GM12878 (cell line): ENCODE measurements around the gene RIF1. TPM values are rescaled to one million over a fixed set of nuclear protein-coding genes. Genes with fewer than 3 reads are reported as not detected.

Experiments
- ATAC-seq: fragments of 200-7000 bp; cut with Tn5 transposase; 3 replicates; pipeline ENCODE4 v1.9.1; 2020; ENCODE audit warnings: mild to moderate bottlenecking, moderate library complexity
- BruUV-seq: library from RNA; stranded (reverse); fragments of 400-500 nt; replicated peaks from 2 replicates; lab custom pipeline; 2021; lab: Mats Ljungman, UMichigan
- CTCF ChIA-PET: fragments of 300-600 bp; sonication (Branson Sonifier 250); formaldehyde crosslinking; extraction: SDS; loops from one replicate; lab custom pipeline; 2021; ENCODE audit warnings: inconsistent platforms; lab: Yijun Ruan, JAX
- POLR2A ChIA-PET: fragments of 350-600 bp; formaldehyde crosslinking; extraction: SDS; loops from one replicate; lab custom pipeline; 2021; ENCODE audit warnings: inconsistent platforms; lab: Charles Lee
- RAD21 ChIA-PET: fragments of 300-600 bp; sonication (Branson Sonifier 250); formaldehyde crosslinking; loops from one replicate; lab custom pipeline; 2023; ENCODE audit warnings: antibody characterized with exemption; ENCODE audit not compliant: unreplicated experiment; lab: Charles Lee
- SMC1A ChIA-PET: fragments of 300-600 bp; sonication (Branson Sonifier 250); formaldehyde crosslinking; loops from one replicate; lab custom pipeline; 2023; ENCODE audit not compliant: unreplicated experiment, uncharacterized antibody; lab: Charles Lee
- DNase-seq: peaks from one replicate; pipeline ENCODE4 v3.0.0-alpha.2; 2011; ENCODE audit warnings: low read depth, low spot score
- FAIRE-seq: peaks from 3 replicates; lab custom pipeline; 2011; peaks lifted over from hg19 to GRCh38; lab: Jason Lieb, UNC
- H2AFZ ChIP-seq: 2 replicates; pipeline ENCODE4 v1.6.0; 2011; ENCODE audit warnings: low read depth, low read length, control low read depth; ENCODE audit not compliant: control insufficient read depth
- H3K27ac ChIP-seq: 2 replicates; pipeline ENCODE4 v1.5.1; 2011; ENCODE audit warnings: control low read depth; ENCODE audit not compliant: control insufficient read depth, insufficient read depth
- H3K27me3 ChIP-seq, 2 experiments: replicated peaks in 1 of 2; 2 replicates each; pipeline versions ENCODE4 v1.6.0 to v1.6.1; 2011; ENCODE audit warnings: low read length in 1 of 2; ENCODE audit not compliant: control insufficient read depth in 2 of 2, insufficient read depth in 2 of 2
- H3K36me3 ChIP-seq, 2 experiments: 2 replicates each; pipeline ENCODE4 v1.5.1; 2011; ENCODE audit warnings: low read length in 1 of 2; ENCODE audit not compliant: control insufficient read depth in 2 of 2, insufficient read depth in 2 of 2
- H3K4me1 ChIP-seq: 2 replicates; pipeline ENCODE4 v1.6.1; 2011; ENCODE audit warnings: mild to moderate bottlenecking, low read length, moderate library complexity, mixed read lengths; ENCODE audit not compliant: control insufficient read depth, insufficient read depth
- H3K4me2 ChIP-seq: 2 replicates; pipeline ENCODE4 v1.6.0; 2011; ENCODE audit warnings: control low read depth; ENCODE audit not compliant: control insufficient read depth, insufficient read depth
- H3K4me3 ChIP-seq: fragments of 200-600 bp; sonication (generic); 2 replicates; pipeline ENCODE4 v1.5.1; 2016
- H3K79me2 ChIP-seq: 2 replicates; pipeline ENCODE4 v1.6.0; 2011; ENCODE audit warnings: low read length; ENCODE audit not compliant: control insufficient read depth, insufficient read depth
- H3K9ac ChIP-seq: 2 replicates; pipeline ENCODE4 v1.8.0; 2011; ENCODE audit warnings: low read length, control low read depth, mixed read lengths; ENCODE audit not compliant: control insufficient read depth, insufficient read depth
- H3K9me3 ChIP-seq: replicated peaks from 3 replicates; pipeline ENCODE4 v1.5.1; 2011; ENCODE audit warnings: mild to moderate bottlenecking, low read length; ENCODE audit not compliant: control insufficient read depth, insufficient read depth
- H4K20me1 ChIP-seq: 2 replicates; pipeline ENCODE4 v1.6.0; 2011; ENCODE audit not compliant: control insufficient read depth, insufficient read depth
- BCL11A ChIP-seq: IDR thresholded peaks from 2 replicates; pipeline ENCODE4 v1.6.1; 2011; ENCODE audit warnings: low read depth, low read length
- BCL3 ChIP-seq: IDR thresholded peaks from 2 replicates; pipeline ENCODE4 v1.6.1; 2011; ENCODE audit warnings: borderline replicate concordance, low read depth, mild to moderate bottlenecking, moderate library complexity, low read length; ENCODE audit not compliant: insufficient read depth, poor library complexity, severe bottlenecking
- BRCA1 ChIP-seq: IDR thresholded peaks from 2 replicates; pipeline ENCODE4 v1.6.1; 2011; ENCODE audit warnings: low read depth, low read length, improper control_type of control experiment
- CBFB ChIP-seq: IDR thresholded peaks from 2 replicates; pipeline ENCODE4 v1.6.1; 2016; ENCODE audit warnings: antibody characterized with exemption, low read depth
- CBX5 ChIP-seq: sonication (generic); IDR thresholded peaks from 2 replicates; pipeline ENCODE4 v1.6.1; 2016; ENCODE audit warnings: low read depth, moderate library complexity, mild to moderate bottlenecking, inconsistent platforms
- CREM ChIP-seq: IDR thresholded peaks from 2 replicates; pipeline ENCODE4 v1.6.1; 2014; ENCODE audit warnings: antibody characterized with exemption, low read depth
- E2F4 ChIP-seq: IDR thresholded peaks from 2 replicates; pipeline ENCODE4 v1.6.1; 2012; ENCODE audit warnings: low read depth, low read length, improper control_type of control experiment
- E4F1 ChIP-seq: fragments of 450-650 bp; IDR thresholded peaks from 2 replicates; pipeline ENCODE4 v1.6.1; 2018; ENCODE audit warnings: borderline replicate concordance, mild to moderate bottlenecking; ENCODE audit not compliant: partially characterized antibody
- ELK1 ChIP-seq: IDR thresholded peaks from 2 replicates; pipeline ENCODE4 v1.6.1; 2012; ENCODE audit warnings: low read depth, low read length, improper control_type of control experiment
- ESRRA ChIP-seq: IDR thresholded peaks from 2 replicates; pipeline ENCODE4 v1.6.1; 2012; ENCODE audit warnings: mild to moderate bottlenecking, low read length, improper control_type of control experiment
- HCFC1 ChIP-seq: fragments of 150-350 bp; IDR thresholded peaks from 2 replicates; pipeline ENCODE4 v1.6.1; 2014; ENCODE audit warnings: low read length
- HDAC6 ChIP-seq: fragments of 200-600 bp; sonication (generic); IDR thresholded peaks from one replicate; pipeline ENCODE4 v1.8.0; 2017; ENCODE audit warnings: antibody characterized with exemption; ENCODE audit not compliant: unreplicated experiment
- JUND ChIP-seq: IDR thresholded peaks from 2 replicates; pipeline ENCODE4 v1.6.1; 2012; ENCODE audit warnings: low read depth, mild to moderate bottlenecking, low read length, improper control_type of control experiment, moderate library complexity
- NBN ChIP-seq: fragments of 450-650 bp; IDR thresholded peaks from 2 replicates; pipeline ENCODE4 v1.6.1; 2016
- NFIC ChIP-seq: IDR thresholded peaks from 2 replicates; pipeline ENCODE4 v1.6.1; 2012; ENCODE audit warnings: low read depth, mild to moderate bottlenecking, inconsistent platforms, low read length, moderate library complexity
- REST ChIP-seq: IDR thresholded peaks from 2 replicates; pipeline ENCODE4 v1.6.1; 2012; ENCODE audit warnings: mild to moderate bottlenecking, low read depth, low read length
- TARDBP ChIP-seq: IDR thresholded peaks from 2 replicates; pipeline ENCODE4 v1.6.1; 2016; ENCODE audit warnings: borderline replicate concordance
- WGBS: methylation state at CpG from one replicate; pipeline ENCODE4 v1.1.6; 2016; ENCODE audit warnings: low lambda C conversion rate; ENCODE audit not compliant: insufficient replicate concordance, insufficient coverage; ENCODE audit errors: missing lambda C conversion rate; 5-methylcytosine and 5-hydroxymethylcytosine counted together
- in situ Hi-C: fragments of 300-500 bp; cut with MboI; formaldehyde crosslinking; loops from 9 replicates; pipeline ENCODE4 v1.14.3; 2018; ENCODE audit warnings: mixed read lengths
- intact Hi-C: fragments of 100-400 bp; cut with micrococcal nuclease; formaldehyde crosslinking; loops from one replicate; pipeline ENCODE4 v1.14.2; 2022; ENCODE audit not compliant: unreplicated experiment
- polyA plus RNA-seq, 11 experiments: library from polyadenylated mRNA; depleted of rRNA in 4 of 11; unstranded in 6 of 11; stranded (reverse) in 5 of 11; fragments of >200 nt; fragmentation: Nextera tagmentation in 4 of 11; fragmentation: Illumina TruSeq in 1 of 11; extraction: Ambion mirVana in 4 of 11; extraction: Trizol in 1 of 11; gene quantifications; 1 replicate in 1 of 11; 2 replicates in 10 of 11; pipeline versions ENCODE4 v1.2.1 to v1.2.3, GENCODE V29; 2011 to 2016; ENCODE audit warnings: inconsistent platforms in 2 of 11, missing spikeins in 2 of 11, low read depth in 1 of 11
- total RNA-seq, 4 experiments: library from RNA; depleted of rRNA in 3 of 4; stranded (reverse); fragments of >200 nt in 3 of 4; fragmentation: Illumina TruSeq in 1 of 4; extraction: Trizol in 1 of 4; gene quantifications; 2 replicates each; pipeline versions ENCODE4 v1.2.1 to v1.2.3, GENCODE V29; 2013 to 2021

Gene RIF1
- total and polyA plus RNA-seq, 10 of the 15 experiments (the other 5 are each of a cell fraction or from before 2014, with no cell fraction given) = 6.3 to 63.2 (median 34.4) TPM

- no peaks in the 10 kb centered on the region for H4K20me1 ChIP-seq
- no peaks in the 10 kb centered on the region for H3K27me3 ChIP-seq
- no peak overlapping the region for H3K9ac ChIP-seq
- CTCF ChIA-PET = interaction anchor here (1.0 kb wide), 1 partner anchor 51 kb away, joined by 3 read pairs; no protein-coding TSS in a partner anchor
- H3K4me3 ChIP-seq = no peak overlapping the region
- no peak overlapping the region for H3K27ac ChIP-seq
- POLR2A ChIA-PET = no interaction called here
- no peaks in the 10 kb centered on the region for H3K36me3 ChIP-seq
- intact Hi-C loops = no loop called here
- no TSS peak for BruUV-seq
- ATAC-seq (no peak), DNase-seq (no peak), FAIRE-seq (no peak)
- in situ Hi-C loops = no loop called here
- H2AFZ ChIP-seq = no peak overlapping the region
- no peaks in the 10 kb centered on the region for H3K9me3 ChIP-seq
- H3K4me1 ChIP-seq = no peaks in the 10 kb centered on the region
- RAD21 ChIA-PET = no interaction called here
- H3K79me2 ChIP-seq = no peaks in the 10 kb centered on the region
- SMC1A ChIA-PET = no interaction called here
- no peak overlapping the region for H3K4me2 ChIP-seq
- WGBS = 94% methylated on average over 4 of the region's 4 CpGs
- no peak for TF ChIP-seq HDAC6
- no peak for TF ChIP-seq ELK1
- TF ChIP-seq NBN = no peak
- TF ChIP-seq E2F4 = no peak
- no peak for TF ChIP-seq CBFB
- no peak for TF ChIP-seq ESRRA
- no peak for TF ChIP-seq HCFC1
- no peak for TF ChIP-seq BCL3
- no peak for TF ChIP-seq CBX5
- TF ChIP-seq REST = no peak
- TF ChIP-seq NFIC = no peak
- no peak for TF ChIP-seq BCL11A
- TF ChIP-seq E4F1 = no peak
- TF ChIP-seq BRCA1 = no peak
- TF ChIP-seq TARDBP = no peak
- no peak for TF ChIP-seq CREM
- no peak for TF ChIP-seq JUND
Observed at GRCh38 chr2:151506170-151506569, 96.5 kb downstream of the RIF1 start.
